Sigmoid colon (tissue), 7 donors: ENCODE results near the gene CLSTN1. TPM values are rescaled to one million over a fixed set of nuclear protein-coding genes. Genes with fewer than 3 reads are reported as not detected.
A peak's percentile ranks its signal among the peaks of the same experiment; 100 is the strongest.

Source experiments
- DNase-seq: peaks from one replicate; pipeline ENCODE4 v3.0.0-alpha.2; 2019
- H3K27ac ChIP-seq, 4 donors: fragments of 200-600 bp; sonication (generic); one replicate each; pipeline ENCODE4 v1.5.1; 2016 to 2019; ENCODE audit warnings: mild to moderate bottlenecking in 1 of 4
- H3K27me3 ChIP-seq, 3 donors: fragments of 200-600 bp; sonication (generic); one replicate each; pipeline ENCODE4 v1.5.1; 2019; ENCODE audit warnings: mild to moderate bottlenecking in 1 of 3
- H3K36me3 ChIP-seq, 4 donors: fragments of 200-600 bp; sonication (generic); one replicate each; pipeline ENCODE4 v1.5.1; 2016 to 2019
- H3K4me1 ChIP-seq, 4 donors: fragments of 200-600 bp; sonication (generic); one replicate each; pipeline ENCODE4 v1.5.1; 2017 to 2019
- H3K4me3 ChIP-seq, 4 donors: fragments of 200-600 bp; sonication (generic); one replicate each; pipeline ENCODE4 v1.5.1; 2017 to 2019; ENCODE audit warnings: mild to moderate bottlenecking in 2 of 4, moderate library complexity in 1 of 4
- H3K9me3 ChIP-seq, 4 donors: fragments of 200-600 bp in 3 of 4; sonication (generic) in 3 of 4; one replicate each; pipeline versions ENCODE4 v1.5.1 to v1.6.1; 2013 to 2019
- EP300 ChIP-seq, 4 donors: sonication (generic); formaldehyde crosslinking; IDR thresholded peaks; one replicate each; pipeline ENCODE4 v1.6.1; 2017; ENCODE audit warnings: antibody characterized with exemption in 4 of 4
- POLR2A ChIP-seq, 2 donors: fragments of 450-650 bp; IDR thresholded peaks; one replicate each; pipeline ENCODE4 v1.6.1; 2016; ENCODE audit warnings: antibody characterized with exemption in 2 of 2, mild to moderate bottlenecking in 2 of 2, moderate library complexity in 2 of 2
- POLR2AphosphoS5 ChIP-seq, 4 donors: sonication (generic); formaldehyde crosslinking; IDR thresholded peaks; one replicate each; pipeline ENCODE4 v1.6.1; 2017; ENCODE audit warnings: antibody characterized with exemption in 4 of 4
- WGBS, 2 donors: extraction: QIAGEN DNeasy Blood & Tissue Kit; methylation state at CpG; one replicate each; pipeline ENCODE4 v1.1.7; 2013; 5-methylcytosine and 5-hydroxymethylcytosine counted together
- intact Hi-C: fragments of 100-400 bp; cut with DNase I; formaldehyde crosslinking; loops from one replicate; pipeline ENCODE4 v1.15.1; 2023
- polyA plus RNA-seq, 3 donors: library from polyadenylated mRNA; stranded (reverse); fragments of 200-250 nt; gene quantifications; one replicate each; pipeline ENCODE4 v1.2.3, GENCODE V29; 2013
- total RNA-seq, 4 donors: library from RNA; depleted of rRNA; stranded (reverse); fragments of >200 nt; gene quantifications; one replicate each; pipeline ENCODE4 v1.1.0, GENCODE V29; 2016
- TF ChIP-seq, protein P1 (sequence below), 4 experiments: fragments of 450-650 bp in 3 of 4; fragments of 200-600 bp in 1 of 4; IDR thresholded peaks; one replicate each; pipeline ENCODE4 v1.5.1; 2016 to 2019; ENCODE audit warnings: antibody characterized with exemption in 4 of 4, mild to moderate bottlenecking in 3 of 4, moderate library complexity in 2 of 4
- donor health status: healthy with polysubstance abuse.
- donor health status: Bipolar disorder and iron deficiency.
- donor health status: healthy.

CLSTN1 gene
- total and polyA plus RNA-seq, 7 donors = 21.0 to 105 (median 34.6) TPM

DNA sequence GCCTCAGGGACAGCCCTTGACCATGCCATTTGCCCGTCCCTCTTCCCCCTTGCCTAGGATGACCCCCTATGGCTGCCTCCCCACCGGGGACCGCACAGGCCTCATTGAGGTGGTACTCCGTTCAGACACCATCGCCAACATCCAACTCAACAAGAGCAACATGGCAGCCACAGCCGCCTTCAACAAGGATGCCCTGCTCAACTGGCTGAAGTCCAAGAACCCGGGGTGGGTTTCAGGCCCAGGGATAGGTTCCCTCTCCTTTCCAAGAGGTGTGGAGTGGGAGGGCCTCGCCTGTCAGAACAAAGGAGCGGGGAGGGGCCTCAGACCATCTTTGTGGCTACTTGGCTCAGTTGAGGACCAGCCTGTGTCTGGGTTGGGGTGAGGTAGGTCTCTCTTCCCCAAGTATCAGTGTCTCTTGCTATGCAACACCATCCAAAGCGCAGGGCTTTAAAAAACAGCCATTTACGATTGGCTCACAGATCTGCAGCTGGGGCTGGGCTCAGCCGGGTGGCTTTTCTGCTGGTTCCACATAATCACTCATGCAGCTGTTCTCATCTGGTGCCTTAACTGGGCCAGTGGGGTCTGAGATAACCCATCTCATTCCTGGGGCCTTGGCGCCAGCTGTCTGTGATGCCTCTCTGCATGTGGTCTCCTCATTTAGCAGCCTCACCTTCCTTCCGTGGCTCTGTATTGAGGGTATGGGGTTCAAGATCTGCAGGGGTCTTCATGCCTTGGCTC, 100.5 kb downstream of the CLSTN1 start:
- Histone ChIP-seq H3K27ac (no peak overlapping the region), H3K4me3 (no peak overlapping the region), H3K36me3 (peaks cover 9 to 57% (median 21%) of the 10 kb centered on the region in 4 donors), H3K9me3 (peaks cover 0 to 3% (median 0%) of the 10 kb centered on the region in 4 donors), H3K27me3 (no peaks in the 10 kb centered on the region), H3K4me1 (peaks cover 0 to 13% (median 8%) of the 10 kb centered on the region in 4 donors)
- 97 to 98% methylated on average over 14 of the region's 14 CpGs for whole genome bisulfite sequencing, 2 donors
- no peak for DNase-seq
- no peak for TF ChIP-seq EP300 (IDR thresholded peaks at IDR 0.05)
- TF ChIP-seq, protein P1, sequence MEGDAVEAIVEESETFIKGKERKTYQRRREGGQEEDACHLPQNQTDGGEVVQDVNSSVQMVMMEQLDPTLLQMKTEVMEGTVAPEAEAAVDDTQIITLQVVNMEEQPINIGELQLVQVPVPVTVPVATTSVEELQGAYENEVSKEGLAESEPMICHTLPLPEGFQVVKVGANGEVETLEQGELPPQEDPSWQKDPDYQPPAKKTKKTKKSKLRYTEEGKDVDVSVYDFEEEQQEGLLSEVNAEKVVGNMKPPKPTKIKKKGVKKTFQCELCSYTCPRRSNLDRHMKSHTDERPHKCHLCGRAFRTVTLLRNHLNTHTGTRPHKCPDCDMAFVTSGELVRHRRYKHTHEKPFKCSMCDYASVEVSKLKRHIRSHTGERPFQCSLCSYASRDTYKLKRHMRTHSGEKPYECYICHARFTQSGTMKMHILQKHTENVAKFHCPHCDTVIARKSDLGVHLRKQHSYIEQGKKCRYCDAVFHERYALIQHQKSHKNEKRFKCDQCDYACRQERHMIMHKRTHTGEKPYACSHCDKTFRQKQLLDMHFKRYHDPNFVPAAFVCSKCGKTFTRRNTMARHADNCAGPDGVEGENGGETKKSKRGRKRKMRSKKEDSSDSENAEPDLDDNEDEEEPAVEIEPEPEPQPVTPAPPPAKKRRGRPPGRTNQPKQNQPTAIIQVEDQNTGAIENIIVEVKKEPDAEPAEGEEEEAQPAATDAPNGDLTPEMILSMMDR (IDR thresholded peaks at IDR 0.05) = no peak
- intact Hi-C loops = loop anchor here (5.0 kb wide), 2 partner anchors 96 to 144 kb away; no protein-coding TSS in a partner anchor

DNA sequence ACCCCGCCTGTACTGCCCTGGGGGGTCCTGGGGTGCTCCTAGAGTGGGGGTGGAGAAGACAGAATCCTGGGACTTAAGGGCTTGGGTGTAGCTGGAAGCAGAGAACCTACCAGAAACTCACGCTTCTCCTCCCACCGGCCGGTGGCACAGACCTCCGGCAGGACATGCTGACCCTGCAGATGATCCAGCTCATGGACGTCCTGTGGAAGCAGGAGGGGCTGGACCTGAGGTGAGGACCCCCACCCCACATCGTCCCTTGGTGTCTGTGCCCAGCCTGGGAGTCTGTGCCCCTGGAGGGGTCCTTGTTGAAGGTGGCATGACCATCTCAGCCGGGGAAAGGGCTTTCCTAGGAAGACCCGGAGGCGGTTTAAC, 101.4 kb downstream of the CLSTN1 start:
- intact Hi-C loops = loop anchor here (5.0 kb wide), 2 partner anchors 95 to 145 kb away; no protein-coding TSS in a partner anchor
- H3K9me3 ChIP-seq = peaks cover 0 to 3% (median 0%) of the 10 kb centered on the region in 4 donors
- H3K36me3 ChIP-seq = peaks cover 5 to 49% (median 17%) of the 10 kb centered on the region in 4 donors
- no peaks in the 10 kb centered on the region for H3K27me3 ChIP-seq
- H3K27ac ChIP-seq = no peak overlapping the region
- no peak for DNase-seq
- H3K4me1 ChIP-seq = peaks cover 0 to 19% (median 11%) of the 10 kb centered on the region in 4 donors
- no peak overlapping the region for H3K4me3 ChIP-seq
- TF ChIP-seq, protein P1 (IDR thresholded peaks at IDR 0.05) = no peak
- no peak for TF ChIP-seq POLR2A (IDR thresholded peaks at IDR 0.05)
- TF ChIP-seq EP300 (IDR thresholded peaks at IDR 0.05) = no peak
- no peak for TF ChIP-seq POLR2AphosphoS5 (IDR thresholded peaks at IDR 0.05)
- WGBS, 2 donors = 92 to 94% methylated on average over 10 of the region's 10 CpGs

- Histone ChIP-seq H3K27me3 (no peaks in the 10 kb centered on the region), H3K36me3 (peaks cover 4 to 47% (median 17%) of the 10 kb centered on the region in 4 donors), H3K27ac (no peak overlapping the region), H3K4me3 (no peak overlapping the region), H3K4me1 (peaks cover 0 to 19% (median 11%) of the 10 kb centered on the region in 4 donors), H3K9me3 (peaks cover 0 to 3% (median 0%) of the 10 kb centered on the region in 4 donors)
- intact Hi-C loops = loop anchor here (5.0 kb wide), 2 partner anchors 94 to 146 kb away; no protein-coding TSS in a partner anchor
- DNase-seq = no peak
- TF ChIP-seq, protein P1 (IDR thresholded peaks at IDR 0.05) = peak in 2 of 4 experiments; percentile 26 to 67
- TF ChIP-seq EP300 (IDR thresholded peaks at IDR 0.05) (no peak), POLR2A (IDR thresholded peaks at IDR 0.05) (no peak)
- WGBS, 2 donors = 56 to 67% methylated on average over 29 of the region's 29 CpGs
Measured at GRCh38 chr1:9721606-9722377, 102.0 kb downstream of the CLSTN1 start.

- Histone ChIP-seq H3K9me3 (peaks cover 0 to 3% (median 0%) of the 10 kb centered on the region in 4 donors), H3K27me3 (no peaks in the 10 kb centered on the region), H3K27ac (no peak overlapping the region), H3K4me1 (peaks cover 0 to 19% (median 11%) of the 10 kb centered on the region in 4 donors), H3K36me3 (peaks cover 4 to 55% (median 17%) of the 10 kb centered on the region in 4 donors), H3K4me3 (no peak overlapping the region)
- DNase-seq = no peak
- 78 to 89% methylated on average over 34 of the region's 34 CpGs for WGBS, 2 donors
- intact Hi-C loops = loop anchor here (5.0 kb wide), 2 partner anchors 94 to 146 kb away; no protein-coding TSS in a partner anchor
- no peak for TF ChIP-seq EP300 (IDR thresholded peaks at IDR 0.05)
- no peak for TF ChIP-seq POLR2AphosphoS5 (IDR thresholded peaks at IDR 0.05)
- TF ChIP-seq POLR2A (IDR thresholded peaks at IDR 0.05) = no peak
- TF ChIP-seq, protein P1 (IDR thresholded peaks at IDR 0.05) = no peak
Measured at GRCh38 chr1:9720785-9721605, 102.8 kb downstream of the CLSTN1 start.
